HG03280 (cell line): ENCODE results near the gene CANT1.
"Not testable (repeated sequence)": the region's sequence is repeated elsewhere in the genome, so short reads cannot be mapped to it uniquely, and the experiment has no call there.

ENCODE experiments used
- ATAC-seq: cut with Tn5 transposase; IDR thresholded peaks from one replicate; pipeline ENCODE4 v1.9.1; 2021; ENCODE audit warnings: mild to moderate bottlenecking, moderate library complexity; ENCODE audit not compliant: unreplicated experiment

CANT1 gene

DNA sequence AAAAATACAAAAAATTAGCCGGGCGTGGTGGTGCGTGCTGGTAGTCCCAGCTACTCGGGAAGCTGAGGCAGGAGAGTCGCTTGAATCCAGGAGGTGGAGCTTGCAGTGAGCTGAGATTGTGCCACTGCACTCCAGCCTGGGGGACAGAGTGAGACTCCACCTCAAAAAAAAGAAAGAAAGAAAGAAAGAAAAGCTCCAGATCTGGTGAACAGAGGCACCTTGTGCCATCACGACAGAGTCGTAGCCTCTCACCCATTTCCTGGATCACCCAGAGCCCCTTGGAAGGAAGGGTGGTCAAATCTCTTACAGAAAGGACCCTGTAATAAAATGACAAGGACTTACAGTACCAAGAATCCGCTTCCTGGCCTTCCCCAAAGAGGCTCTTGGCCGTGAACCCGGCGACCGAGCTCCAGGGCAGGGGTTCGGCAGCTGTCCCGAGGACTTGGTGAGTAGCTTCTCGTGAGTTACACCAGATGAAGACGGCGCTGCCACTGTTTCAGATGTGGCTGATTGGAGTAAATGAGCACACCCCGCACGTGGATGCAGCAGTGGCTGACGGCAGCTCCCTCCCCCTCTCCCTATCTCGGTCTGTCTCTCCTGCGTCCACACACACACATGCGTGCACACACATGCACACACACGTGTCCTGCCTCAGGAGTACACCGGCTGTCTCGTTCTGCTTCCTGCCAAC lies 43.3 kb downstream of the CANT1 start:
- ATAC-seq: no peak

DNA sequence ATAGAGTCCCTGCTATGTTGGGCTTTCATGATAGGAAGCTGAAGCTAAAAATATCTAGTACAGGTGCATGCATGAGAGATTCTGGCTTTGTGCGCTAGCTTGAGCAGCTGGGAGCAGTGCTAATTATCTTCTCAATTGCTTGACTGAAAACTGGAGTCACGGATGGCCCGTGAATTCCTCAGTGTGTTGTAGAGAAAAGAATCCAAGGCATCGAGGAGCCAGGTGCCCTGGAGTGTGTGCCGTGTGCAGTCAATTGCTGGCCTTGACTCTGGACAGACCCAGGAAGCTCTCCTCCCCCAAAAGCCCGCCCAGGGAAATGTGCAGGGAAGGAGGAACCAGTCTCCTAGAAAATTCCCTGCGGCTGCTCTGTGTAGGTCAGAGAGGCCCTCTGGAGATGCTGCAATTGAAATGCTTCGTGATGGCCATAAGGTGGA lies 44.1 kb downstream of the CANT1 start:
- ATAC-seq: no peak

DNA sequence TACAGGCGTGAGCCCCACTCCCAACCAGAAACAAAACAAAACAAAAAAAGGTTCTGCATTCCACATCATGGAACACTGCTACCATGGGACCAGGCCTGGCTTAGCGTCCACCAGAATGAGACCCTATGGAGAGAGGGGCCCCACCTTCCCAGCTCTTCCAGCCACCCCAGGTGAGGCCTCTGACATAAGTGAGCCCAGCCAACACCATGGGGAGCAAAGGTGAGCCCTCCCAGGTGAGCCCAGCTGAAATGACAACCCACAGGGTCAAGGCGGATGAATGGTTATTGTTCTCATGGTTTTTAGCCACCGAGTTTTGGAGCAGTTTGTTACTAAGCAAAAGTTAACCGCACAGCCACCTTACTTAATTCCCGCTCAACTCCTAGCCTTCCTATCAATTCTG lies 46.2 kb downstream of the CANT1 start:
- no peak for ATAC-seq

DNA sequence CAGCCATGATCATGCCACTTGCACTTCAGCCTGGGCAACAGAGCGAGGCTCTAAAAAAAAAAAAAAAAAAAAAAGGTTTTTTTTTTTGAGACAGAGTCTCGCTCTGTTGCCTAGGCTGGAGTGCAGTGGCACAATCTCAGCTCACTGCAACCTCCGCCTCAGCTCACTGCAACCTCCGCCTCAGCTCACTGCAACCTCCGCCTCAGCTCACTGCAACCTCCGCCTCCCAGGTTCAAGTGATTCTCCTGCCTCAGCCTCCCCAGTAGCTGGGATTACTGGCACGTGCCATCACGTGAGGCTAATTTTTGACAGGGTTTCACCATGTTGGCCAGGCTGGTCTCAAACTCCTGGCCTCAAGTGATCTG lies 46.6 kb downstream of the CANT1 start:
- not testable (repeated sequence) for ATAC-seq

DNA sequence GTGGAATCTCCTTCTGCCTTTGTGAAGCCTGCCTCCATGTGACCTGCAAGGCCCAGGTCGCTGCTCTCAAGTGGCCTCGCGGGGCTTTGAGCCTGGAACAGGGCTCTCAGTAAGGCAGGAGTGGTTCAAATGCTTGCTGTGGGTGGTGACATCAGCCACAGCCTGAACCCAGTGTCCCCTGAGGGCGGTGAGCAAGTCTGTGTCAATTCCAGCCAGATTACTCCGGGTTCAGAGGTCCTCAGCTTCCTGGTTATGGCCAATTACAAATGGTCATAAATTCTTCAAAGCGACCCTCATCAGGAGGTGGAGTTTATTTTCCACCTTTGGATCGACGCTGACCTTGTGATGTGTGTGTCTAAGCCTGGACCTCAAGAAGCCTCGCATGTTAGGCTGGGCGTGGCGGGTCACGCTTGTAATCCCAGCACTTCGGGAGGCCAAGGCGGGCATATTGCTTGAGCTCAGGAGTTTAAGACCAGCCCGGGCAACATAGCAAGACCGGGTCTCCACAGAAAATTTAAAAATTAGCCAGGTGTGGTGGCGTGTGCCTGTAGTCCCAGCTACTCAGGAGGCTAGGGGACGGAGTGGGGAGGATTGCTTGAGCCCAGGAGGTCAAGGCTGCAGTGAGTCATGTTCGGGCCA lies 47.1 kb downstream of the CANT1 start:
- no peak for ATAC-seq

DNA sequence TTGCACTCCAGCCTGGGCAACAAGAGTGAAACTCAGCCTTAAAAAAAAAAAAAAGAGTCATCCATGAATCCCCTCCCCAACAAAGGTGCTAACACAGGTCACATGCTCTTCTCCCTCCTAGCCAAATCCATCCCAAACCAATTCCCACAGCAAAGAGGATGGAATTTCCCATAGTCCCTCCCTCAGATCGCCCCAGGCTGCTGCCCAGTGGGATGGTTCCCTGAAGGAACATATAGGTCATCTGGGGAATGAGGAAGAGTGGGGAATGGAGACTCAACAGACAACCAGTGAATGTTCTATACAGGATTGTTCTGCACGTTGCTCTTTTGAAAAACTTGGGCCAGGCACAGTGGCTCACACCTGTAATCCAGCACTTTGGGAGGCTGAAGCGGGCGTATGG lies 48.0 kb downstream of the CANT1 start:
- no peak for ATAC-seq

DNA sequence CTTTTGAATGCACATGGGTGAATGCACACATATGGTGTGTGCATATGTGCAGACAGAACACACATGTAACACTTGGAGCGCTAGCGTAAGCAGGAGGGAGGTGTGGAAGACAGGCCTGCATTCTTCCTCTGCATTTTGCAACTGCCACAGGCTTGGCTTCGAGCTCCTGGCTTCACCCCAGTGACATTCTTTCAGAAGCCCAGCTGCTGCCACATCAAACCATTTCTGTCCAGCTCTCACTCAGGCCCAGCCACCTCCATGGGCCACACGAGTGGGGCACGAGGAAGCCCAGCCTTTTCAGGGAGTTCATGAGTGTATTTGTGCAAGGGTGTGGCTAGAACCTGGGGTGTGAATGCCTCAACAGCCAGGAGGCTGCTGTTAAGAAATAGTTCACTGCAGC lies 48.6 kb downstream of the CANT1 start:
- no peak for ATAC-seq

DNA sequence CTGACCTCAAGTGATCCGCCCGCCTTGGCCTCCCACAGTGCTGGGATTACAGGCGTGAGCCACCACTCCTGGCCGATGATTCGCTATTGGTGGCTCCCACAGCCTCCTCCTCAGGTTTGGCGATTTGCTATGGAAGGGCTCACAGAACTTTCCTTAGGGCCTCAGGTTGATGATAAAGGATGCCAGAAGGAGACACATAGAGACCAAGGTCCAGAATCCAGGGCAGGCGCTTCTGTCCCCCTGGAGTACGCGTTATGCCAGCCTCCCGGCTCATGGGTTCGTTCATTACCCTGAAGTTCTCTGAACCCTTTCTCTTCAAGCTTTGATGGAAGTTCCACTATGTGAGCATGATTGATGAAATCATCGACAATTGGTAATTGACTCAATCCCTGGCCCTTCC lies 49.8 kb downstream of the CANT1 start:
- ATAC-seq: no peak

DNA sequence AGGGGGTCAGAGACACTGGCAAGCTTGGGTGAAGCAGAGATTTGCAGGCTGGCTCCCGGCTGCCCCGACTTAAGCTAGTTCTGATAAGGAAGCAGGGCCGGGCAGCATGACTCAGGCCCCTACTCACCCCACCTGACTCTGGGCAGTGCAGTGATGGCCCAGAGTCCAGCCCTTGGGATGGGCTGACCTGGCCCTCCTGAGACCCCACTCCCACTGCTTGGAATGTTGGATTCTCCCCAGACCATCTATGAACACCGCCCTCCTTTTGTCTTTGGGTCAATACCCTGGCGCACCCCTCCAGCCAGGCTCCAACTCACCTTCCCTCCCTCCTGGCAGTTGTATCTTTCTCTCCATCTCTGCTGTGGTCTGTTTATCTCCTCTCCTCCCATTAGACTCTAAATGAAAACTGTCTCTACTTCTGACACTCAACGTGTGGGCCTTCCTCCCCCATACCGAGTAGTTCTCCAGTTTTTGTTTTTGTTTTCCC lies 50.9 kb downstream of the CANT1 start:
- no peak for ATAC-seq

DNA sequence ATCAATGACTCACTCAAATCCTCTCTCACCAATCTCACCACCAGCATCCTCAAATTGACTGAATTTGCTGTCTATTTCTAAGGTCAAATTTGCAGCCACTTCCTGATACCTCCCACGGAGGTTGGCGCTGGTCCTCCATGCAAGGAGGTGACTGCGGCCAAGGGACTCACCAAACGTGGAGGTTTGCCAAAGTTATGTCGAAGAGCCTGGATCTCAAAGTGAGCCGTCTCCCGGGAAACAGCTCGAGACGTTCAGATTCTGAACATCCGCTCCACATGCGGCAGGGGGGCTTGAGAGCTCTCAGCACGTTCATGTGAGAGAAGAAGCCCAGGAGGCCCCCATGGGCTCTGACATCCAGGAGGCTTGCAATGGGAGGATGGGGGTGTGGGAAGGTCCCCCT lies 52.4 kb downstream of the CANT1 start:
- ATAC-seq: no peak

DNA sequence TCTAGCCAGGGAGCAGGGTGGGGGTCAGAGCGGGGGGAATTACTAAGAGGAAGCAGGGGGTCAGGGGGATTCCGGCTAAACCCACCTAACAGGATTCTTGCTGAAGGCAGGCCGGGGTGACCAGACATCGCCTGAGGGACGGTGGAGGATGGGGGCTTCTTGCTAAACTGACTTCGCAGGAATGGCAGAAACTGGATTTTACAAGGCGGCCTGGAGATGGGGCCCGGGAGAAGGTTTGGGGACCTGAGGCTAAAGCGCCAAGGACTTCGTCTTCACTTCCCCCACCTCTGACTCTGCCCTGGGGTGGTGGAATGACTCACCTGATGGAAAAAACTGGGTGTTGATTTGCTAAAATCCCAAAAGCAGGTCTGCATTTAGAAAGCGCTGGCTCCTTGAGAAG lies 53.3 kb downstream of the CANT1 start:
- no peak for ATAC-seq

DNA sequence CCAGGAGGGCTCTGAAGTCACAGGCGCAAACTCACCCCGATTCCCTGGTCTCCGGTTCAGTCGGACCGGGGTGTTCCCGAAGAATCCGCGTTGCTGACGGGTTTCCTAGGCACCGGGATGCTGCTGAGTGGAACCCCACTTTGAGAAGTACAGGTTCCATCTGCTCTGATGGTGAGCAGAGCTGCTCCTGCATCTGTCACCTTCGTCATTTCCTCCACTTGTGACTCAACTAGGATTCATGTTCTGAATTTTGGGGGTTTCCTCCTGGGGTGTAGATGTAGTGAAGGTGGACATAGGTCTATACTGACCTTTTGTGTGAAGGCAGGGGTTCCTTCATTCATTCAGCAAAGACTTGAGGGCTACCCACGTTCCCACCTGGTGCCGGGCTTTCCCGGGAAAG lies 54.9 kb downstream of the CANT1 start:
- ATAC-seq: no peak

DNA sequence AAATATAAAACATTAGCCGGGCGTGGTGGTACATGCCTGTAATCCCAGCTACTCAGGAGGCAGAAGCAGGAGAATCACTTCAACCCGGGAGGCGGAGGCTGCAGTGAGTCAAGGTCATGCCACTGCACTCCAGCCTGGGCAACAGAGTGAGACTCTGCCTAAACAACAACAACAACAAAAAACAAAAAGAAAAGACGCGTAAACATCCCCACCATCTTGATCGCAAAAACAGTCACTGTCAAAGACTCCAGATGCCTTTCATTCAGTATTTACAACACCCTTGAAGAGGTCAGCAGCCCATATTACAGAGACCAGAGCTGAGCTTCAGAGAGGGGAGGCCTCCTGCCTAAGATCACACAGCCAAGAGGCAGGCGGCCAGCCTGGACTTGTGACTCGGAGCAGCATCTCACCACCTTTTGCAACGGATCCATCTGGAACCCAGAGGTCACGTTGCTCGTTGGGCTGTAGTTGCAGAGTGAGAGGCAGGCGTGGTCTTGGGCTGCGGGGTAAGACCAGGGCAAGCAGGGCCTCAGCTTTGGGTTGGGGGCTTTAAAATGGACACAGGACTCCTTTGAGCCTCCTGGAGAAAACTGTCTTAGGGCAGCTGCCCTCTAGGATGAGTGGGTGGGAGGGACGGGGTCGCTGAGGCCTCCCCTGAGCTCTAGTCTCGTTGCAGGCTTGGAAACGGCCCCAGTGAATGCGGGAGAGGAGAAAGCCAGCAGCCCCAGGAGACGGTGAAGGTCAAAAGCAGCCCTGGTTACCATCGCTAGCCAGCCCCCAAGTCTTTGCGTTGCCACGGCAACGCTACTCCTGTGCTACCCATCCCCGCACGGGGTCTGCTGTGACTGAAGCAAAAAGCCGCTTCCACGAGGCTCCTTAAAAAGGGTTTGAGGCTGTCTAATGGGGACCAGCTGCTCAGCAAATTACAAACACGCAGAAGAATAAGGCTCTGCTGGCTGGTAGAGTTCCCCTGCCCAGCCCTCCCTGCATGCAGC lies 55.9 kb downstream of the CANT1 start:
- ATAC-seq: no peak

DNA sequence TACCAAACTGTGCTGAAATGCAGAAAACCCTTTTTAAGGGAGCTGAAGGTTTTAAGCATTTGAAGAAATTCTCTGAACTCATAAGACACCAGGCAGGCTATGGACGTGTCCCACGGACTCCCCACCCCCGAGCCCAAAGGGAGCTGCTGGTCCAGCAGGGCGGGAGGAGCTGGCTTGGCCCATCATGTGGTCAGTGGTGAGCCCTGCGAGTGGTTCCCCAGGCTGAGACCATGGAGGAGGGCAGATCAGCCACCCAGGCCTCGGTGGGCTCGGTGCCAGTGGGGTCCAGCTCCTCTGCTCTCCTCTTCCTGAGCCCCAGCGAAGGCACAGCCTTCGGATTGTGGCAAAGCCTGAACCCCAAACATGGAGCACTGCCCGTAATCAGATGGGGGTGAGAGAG lies 56.9 kb downstream of the CANT1 start:
- no peak for ATAC-seq

DNA sequence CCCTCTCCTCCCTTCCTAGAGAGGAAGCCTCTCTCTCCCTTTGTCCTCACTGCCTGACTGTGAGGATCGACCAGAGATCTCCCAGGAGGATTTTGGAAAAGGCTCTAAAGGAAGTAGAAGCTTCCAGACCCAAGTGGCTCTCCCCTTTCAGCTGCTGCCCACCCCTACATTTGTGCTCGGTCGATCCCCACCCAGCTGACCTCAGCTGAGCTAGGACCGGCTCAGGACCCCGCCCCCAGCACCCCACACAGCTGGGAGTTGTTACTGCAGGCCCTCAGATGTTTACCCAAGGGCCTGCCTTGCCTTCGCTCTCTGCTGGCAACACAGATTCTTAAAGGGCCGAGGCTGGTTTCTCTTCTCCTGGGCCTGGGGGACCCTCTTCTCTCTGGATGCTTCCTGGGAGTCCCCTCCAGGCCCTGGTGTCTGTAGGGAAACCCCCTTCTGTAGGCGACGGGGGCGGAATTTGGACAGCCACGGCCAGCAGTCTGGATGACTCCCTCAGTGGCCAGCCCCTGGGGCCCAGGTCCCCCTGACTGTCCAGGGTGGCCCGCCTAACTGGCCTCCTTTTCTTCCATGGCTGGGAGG lies 57.5 kb downstream of the CANT1 start:
- no peak for ATAC-seq

DNA sequence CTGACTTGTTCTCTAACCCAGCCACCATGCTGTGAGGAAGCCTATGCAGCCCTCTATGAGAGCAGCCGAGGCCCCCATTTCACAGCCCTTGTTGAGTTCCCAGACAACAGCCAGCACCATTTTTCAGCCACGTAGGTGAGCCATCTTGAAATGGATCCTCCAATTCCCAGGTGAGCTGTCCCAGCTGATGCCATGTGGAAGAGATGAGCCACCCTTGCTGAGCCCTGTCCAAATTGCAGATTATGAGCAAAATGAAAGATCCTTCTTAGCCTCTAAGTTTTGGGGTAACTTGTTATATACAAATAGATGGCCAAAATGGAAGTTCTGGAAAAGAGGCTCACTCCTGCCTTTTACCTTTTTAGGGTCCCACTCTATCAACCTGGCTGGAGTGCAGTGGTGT lies 58.7 kb downstream of the CANT1 start:
- no peak for ATAC-seq

DNA sequence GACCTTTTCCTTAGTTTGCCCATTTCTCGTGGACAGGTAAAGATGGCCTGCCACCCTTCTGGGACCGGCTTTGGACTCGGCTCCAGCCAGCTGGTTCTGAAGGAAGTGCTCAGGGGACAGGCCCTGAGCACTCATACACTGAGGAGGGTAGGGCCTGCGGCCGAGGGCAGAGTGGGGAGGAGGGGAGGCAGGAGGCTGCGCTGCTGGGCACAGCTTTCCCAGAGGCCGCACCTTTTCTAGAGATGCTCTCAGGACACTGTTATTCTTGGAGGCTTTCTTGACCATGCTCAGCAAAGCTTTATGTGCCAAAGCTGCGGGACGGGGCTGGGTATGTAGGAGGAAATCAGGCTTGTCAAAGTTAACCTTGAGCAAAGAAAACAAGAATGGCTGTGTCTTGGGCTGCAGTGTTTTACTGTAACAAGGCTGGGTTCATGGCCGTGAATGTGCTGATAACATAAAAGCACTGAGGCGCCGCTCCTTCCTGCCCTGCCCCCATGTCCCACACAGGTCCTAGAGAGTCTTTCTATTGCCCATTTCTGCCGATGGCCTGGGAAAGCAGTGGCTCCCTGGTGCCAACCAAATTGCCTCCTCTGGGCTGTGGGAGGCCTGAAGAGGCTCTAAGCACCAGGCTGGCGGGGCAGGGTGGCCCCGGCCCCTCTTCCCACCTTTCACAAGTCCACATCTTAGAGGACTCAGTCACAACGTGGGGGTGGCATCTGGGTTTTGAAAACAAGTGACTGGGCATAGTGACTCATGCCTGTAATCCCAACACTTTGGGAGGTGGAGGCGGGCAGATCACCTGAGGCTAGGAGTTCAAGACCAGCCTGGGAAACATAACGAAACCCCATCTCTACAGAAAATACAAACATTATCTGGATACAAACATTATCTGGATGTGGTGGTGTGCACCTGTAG lies 62.1 kb downstream of the CANT1 start:
- ATAC-seq: no peak

DNA sequence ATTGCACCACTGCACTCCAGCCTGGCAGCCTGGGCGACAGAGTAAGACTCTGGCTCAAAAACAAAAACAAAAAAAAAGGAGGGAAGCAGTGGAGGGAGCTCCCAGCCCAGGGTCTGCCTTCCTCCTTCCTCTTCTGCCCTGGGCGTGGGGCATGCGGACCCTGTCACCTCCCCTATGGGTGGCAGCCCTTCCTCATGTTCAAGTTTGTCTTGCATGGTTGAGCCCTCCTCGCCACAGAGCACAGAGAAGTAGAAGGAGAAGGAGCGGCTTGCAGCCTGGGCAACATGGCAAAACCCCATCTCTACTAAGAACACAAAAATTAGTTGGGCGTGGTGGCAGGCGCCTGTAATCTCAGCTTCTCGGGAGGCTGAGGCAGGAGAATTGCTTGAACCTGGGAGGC lies 62.9 kb downstream of the CANT1 start:
- no peak for ATAC-seq

DNA sequence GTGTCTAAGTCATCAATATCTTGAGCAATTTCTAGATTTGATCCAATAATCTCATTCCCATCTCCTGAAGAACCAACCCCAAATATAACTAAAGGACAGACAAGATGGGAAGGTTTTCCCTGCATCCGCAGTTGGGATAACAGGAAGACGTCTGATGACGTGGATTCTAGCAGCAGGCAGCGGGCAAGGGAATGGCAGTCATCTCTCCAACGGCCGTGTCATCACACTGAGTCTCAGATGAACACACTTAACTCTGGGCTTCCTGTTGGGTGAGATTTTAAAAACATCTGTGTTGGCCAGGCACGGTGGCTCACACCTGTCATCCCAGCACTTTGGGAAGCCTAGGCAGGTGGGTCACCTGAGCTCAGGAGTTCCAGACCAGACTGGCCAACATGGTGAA lies 63.4 kb downstream of the CANT1 start:
- no peak for ATAC-seq

DNA sequence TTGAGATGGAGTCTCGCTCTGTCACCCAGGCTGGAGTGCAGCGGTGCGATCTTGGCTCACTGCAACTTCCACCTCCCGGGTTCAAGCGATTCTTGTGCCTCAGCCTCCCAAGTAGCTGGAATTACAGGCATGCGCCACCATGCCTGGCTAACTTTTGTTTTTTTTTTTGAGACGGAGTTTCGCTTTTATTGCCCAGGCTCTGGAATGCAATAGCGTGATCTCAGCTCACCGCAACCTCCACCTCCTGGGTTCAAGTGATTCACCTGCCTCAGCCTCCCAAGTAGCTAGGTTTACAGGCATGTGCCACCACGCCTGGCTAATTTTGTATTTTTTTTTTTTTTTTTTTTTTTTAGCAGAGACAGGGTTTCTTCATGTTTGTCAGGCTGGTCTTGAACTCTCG lies 64.1 kb downstream of the CANT1 start:
- not testable (repeated sequence) for ATAC-seq
